Fibroblast of lung (primary cell): ENCODE measurements around the gene NEFH. TPM values are rescaled to one million over a fixed set of nuclear protein-coding genes. Genes with fewer than 3 reads are reported as not detected.
A peak's percentile ranks its signal among the peaks of the same experiment; 100 is the strongest.

Source experiments
- DNase-seq, 2 donors: peaks; one replicate each; pipeline versions ENCODE4 v3.0.0 to v3.0.0-alpha.2; 2010; ENCODE audit warnings: low read depth in 2 of 2
- H2AFZ ChIP-seq: 2 replicates; pipeline ENCODE4 v1.5.1; 2012; ENCODE audit warnings: low read length, control low read depth, inconsistent platforms
- H3K27ac ChIP-seq: 2 replicates; pipeline ENCODE4 v1.5.1; 2011; ENCODE audit warnings: low read length, control low read depth; ENCODE audit not compliant: insufficient read depth
- H3K27me3 ChIP-seq: 2 replicates; pipeline ENCODE4 v1.5.1; 2011; ENCODE audit warnings: mild to moderate bottlenecking, low read length; ENCODE audit not compliant: control insufficient read depth, insufficient read depth
- H3K36me3 ChIP-seq: 2 replicates; pipeline ENCODE4 v1.5.1; 2011; ENCODE audit warnings: low read length; ENCODE audit not compliant: control insufficient read depth, insufficient read depth
- H3K4me1 ChIP-seq: 2 replicates; pipeline ENCODE4 v1.5.1; 2011; ENCODE audit warnings: low read length; ENCODE audit not compliant: control insufficient read depth, insufficient read depth; ENCODE audit errors: extremely low read depth
- H3K4me2 ChIP-seq: 2 replicates; pipeline ENCODE4 v1.5.1; 2011; ENCODE audit warnings: low read length, control low read depth; ENCODE audit not compliant: insufficient read depth; ENCODE audit errors: extremely low read depth
- H3K4me3 ChIP-seq, 4 experiments: fragments of 200-600 bp in 1 of 4; sonication (generic) in 1 of 4; replicated peaks in 1 of 4; 2 replicates each; pipeline ENCODE4 v1.5.1; 2011 to 2016; ENCODE audit warnings: low read length in 4 of 4, low read depth in 3 of 4, mild to moderate bottlenecking in 3 of 4, control low read depth in 2 of 4, inconsistent platforms in 1 of 4, mixed read lengths in 1 of 4; ENCODE audit not compliant: insufficient read depth in 1 of 4; ENCODE audit errors: control extremely low read depth in 1 of 4
- H3K79me2 ChIP-seq: 2 replicates; pipeline ENCODE4 v1.5.1; 2012; ENCODE audit warnings: mild to moderate bottlenecking, low read length, inconsistent platforms; ENCODE audit not compliant: control insufficient read depth, insufficient read depth
- H3K9ac ChIP-seq: 2 replicates; pipeline ENCODE4 v1.5.1; 2011; ENCODE audit warnings: mild to moderate bottlenecking, low read length, control low read depth; ENCODE audit not compliant: insufficient read depth
- H3K9me3 ChIP-seq: 2 replicates; pipeline ENCODE4 v1.5.1; 2012; ENCODE audit warnings: low read depth, low read length; ENCODE audit not compliant: control insufficient read depth, insufficient read depth
- H4K20me1 ChIP-seq: 2 replicates; pipeline ENCODE4 v1.5.1; 2011; ENCODE audit warnings: low read length; ENCODE audit not compliant: control insufficient read depth, insufficient read depth; ENCODE audit errors: extremely low read depth
- EZH2 ChIP-seq: IDR thresholded peaks from 2 replicates; pipeline ENCODE4 v1.5.1; 2012; ENCODE audit warnings: low read length, control low read depth, mild to moderate bottlenecking; ENCODE audit errors: missing control alignments
- polyA plus RNA-seq, 2 donors: library from polyadenylated mRNA; depleted of rRNA in 1 of 2; stranded (reverse) in 1 of 2; unstranded in 1 of 2; fragments of >200 nt; gene quantifications; 2 replicates each; pipeline ENCODE4 v1.2.1, GENCODE V29; 2011 to 2012; ENCODE audit warnings: missing spikeins in 1 of 2
- total RNA-seq: library from RNA; depleted of rRNA; stranded (reverse); fragments of >200 nt; gene quantifications from 2 replicates; pipeline ENCODE4 v1.2.1, GENCODE V29; 2014
- TF ChIP-seq, protein P1 (sequence below), 2 donors: IDR thresholded peaks in 1 of 2; conservative IDR thresholded peaks in 1 of 2; 1 replicate in 1 of 2; 2 replicates in 1 of 2; pipeline ENCODE4 v1.5.1; 2011 to 2012; ENCODE audit warnings: low read length in 2 of 2, control low read depth in 1 of 2, inconsistent platforms in 1 of 2, low read depth in 1 of 2, mild to moderate bottlenecking in 1 of 2

The NEFH gene
- total and polyA plus RNA-seq, 2 donors (not counting 1 experiment from before 2014, with no cell fraction given), result 0.17 to 0.37 TPM

GRCh38 chr22:29480512-29481264 lies 670 bp downstream of the NEFH start:
- peak; percentile 60 to 80 for DNase-seq
- no peak overlapping the region for H3K9ac ChIP-seq
- no peak overlapping the region for H2AFZ ChIP-seq
- H3K79me2 ChIP-seq, result no peaks in the 10 kb centered on the region
- peak overlapping the region in 1 of 4 experiments; percentile 49 for H3K4me3 ChIP-seq
- H3K9me3 ChIP-seq, result no peaks in the 10 kb centered on the region
- no peaks in the 10 kb centered on the region for H3K36me3 ChIP-seq
- H3K4me2 ChIP-seq, result no peak overlapping the region
- H3K27me3 ChIP-seq, result peaks cover 38% of the 10 kb centered on the region
- no peaks in the 10 kb centered on the region for H4K20me1 ChIP-seq
- no peak overlapping the region for H3K27ac ChIP-seq
- H3K4me1 ChIP-seq, result no peaks in the 10 kb centered on the region
- peak; percentile 93 for TF ChIP-seq EZH2
- TF ChIP-seq, protein P1, sequence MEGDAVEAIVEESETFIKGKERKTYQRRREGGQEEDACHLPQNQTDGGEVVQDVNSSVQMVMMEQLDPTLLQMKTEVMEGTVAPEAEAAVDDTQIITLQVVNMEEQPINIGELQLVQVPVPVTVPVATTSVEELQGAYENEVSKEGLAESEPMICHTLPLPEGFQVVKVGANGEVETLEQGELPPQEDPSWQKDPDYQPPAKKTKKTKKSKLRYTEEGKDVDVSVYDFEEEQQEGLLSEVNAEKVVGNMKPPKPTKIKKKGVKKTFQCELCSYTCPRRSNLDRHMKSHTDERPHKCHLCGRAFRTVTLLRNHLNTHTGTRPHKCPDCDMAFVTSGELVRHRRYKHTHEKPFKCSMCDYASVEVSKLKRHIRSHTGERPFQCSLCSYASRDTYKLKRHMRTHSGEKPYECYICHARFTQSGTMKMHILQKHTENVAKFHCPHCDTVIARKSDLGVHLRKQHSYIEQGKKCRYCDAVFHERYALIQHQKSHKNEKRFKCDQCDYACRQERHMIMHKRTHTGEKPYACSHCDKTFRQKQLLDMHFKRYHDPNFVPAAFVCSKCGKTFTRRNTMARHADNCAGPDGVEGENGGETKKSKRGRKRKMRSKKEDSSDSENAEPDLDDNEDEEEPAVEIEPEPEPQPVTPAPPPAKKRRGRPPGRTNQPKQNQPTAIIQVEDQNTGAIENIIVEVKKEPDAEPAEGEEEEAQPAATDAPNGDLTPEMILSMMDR (conservative IDR thresholded peaks at IDR 0.05 in 1 of 2, IDR thresholded peaks at IDR 0.05 in 1 of 2; ENCODE audit: low read depth in 1 of 2, low read length in 2 of 2), result no peak

- no peak overlapping the region for H3K9ac ChIP-seq
- H4K20me1 ChIP-seq, result no peaks in the 10 kb centered on the region
- H3K4me2 ChIP-seq, result peak overlapping the region; percentile 35
- peaks cover 38% of the 10 kb centered on the region for H3K27me3 ChIP-seq
- H3K27ac ChIP-seq, result no peak overlapping the region
- H3K4me1 ChIP-seq, result no peaks in the 10 kb centered on the region
- no peak for TF ChIP-seq EZH2
- TF ChIP-seq, protein P1 (conservative IDR thresholded peaks at IDR 0.05 in 1 of 2, IDR thresholded peaks at IDR 0.05 in 1 of 2; ENCODE audit: low read depth in 1 of 2, low read length in 2 of 2), result no peak
- H3K36me3 ChIP-seq, result no peaks in the 10 kb centered on the region
- H3K9me3 ChIP-seq, result no peaks in the 10 kb centered on the region
- no peaks in the 10 kb centered on the region for H3K79me2 ChIP-seq
- H3K4me3 ChIP-seq, result peak overlapping the region in 1 of 4 experiments; percentile 49
- no peak overlapping the region for H2AFZ ChIP-seq
- peak in 1 of 2 donors; percentile 41 for DNase-seq
These were observed 1.4 kb downstream of the NEFH start for GRCh38 chr22:29481265-29482000.

- peaks cover 38% of the 10 kb centered on the region for H3K27me3 ChIP-seq
- H3K9ac ChIP-seq, result no peak overlapping the region
- H3K27ac ChIP-seq, result no peak overlapping the region
- H2AFZ ChIP-seq, result no peak overlapping the region
- H4K20me1 ChIP-seq, result no peaks in the 10 kb centered on the region
- DNase-seq, result no peak
- no peak overlapping the region for H3K4me3 ChIP-seq
- no peaks in the 10 kb centered on the region for H3K36me3 ChIP-seq
- no peak overlapping the region for H3K4me2 ChIP-seq
- TF ChIP-seq, protein P1 (conservative IDR thresholded peaks at IDR 0.05 in 1 of 2, IDR thresholded peaks at IDR 0.05 in 1 of 2; ENCODE audit: low read depth in 1 of 2, low read length in 2 of 2), result no peak
- TF ChIP-seq EZH2, result no peak
- no peaks in the 10 kb centered on the region for H3K79me2 ChIP-seq
- no peaks in the 10 kb centered on the region for H3K4me1 ChIP-seq
- H3K9me3 ChIP-seq, result no peaks in the 10 kb centered on the region
These were observed 2.2 kb downstream of the NEFH start for GRCh38 chr22:29482253-29482652.
